DMS114 treated with DMSO at 0.1 percent for 48 hours (cell line): Measurements from ENCODE around the gene DENND5A.
A peak's percentile ranks its signal among the peaks of the same experiment; 100 is the strongest.
"Not testable (repeated sequence)": the region's sequence is repeated elsewhere in the genome, so short reads cannot be mapped to it uniquely, and the experiment has no call there.

Experiments used
- DNase-seq: peaks from one replicate; lab custom pipeline; 2025; ENCODE audit not compliant: unreplicated experiment; lab: John Stamatoyannopoulos, UW

Gene DENND5A

GRCh38 chr11:9103542-9104276, 161.4 kb downstream of the DENND5A start:
- DNase-seq, result no peak

DNA sequence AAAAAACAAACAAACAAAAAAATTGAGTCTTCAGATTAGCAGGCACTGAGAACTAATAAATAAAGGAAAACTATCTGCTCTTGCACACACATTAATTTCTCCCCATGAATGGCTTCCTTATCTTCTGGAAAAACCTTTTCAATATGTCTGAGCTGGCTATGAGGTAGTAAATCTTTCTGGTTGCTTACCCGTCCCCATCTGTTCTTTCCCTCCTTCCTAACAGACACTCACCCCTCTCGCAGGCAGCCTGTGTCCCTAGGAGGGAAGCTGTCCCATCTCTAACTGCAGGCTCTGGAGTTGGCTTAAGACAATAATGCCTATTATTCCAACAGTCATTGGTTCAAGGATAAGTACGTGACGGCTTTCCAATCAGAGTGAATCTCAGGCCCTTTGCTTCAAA, 165.5 kb downstream of the DENND5A start:
- DNase-seq, result no peak

DNA sequence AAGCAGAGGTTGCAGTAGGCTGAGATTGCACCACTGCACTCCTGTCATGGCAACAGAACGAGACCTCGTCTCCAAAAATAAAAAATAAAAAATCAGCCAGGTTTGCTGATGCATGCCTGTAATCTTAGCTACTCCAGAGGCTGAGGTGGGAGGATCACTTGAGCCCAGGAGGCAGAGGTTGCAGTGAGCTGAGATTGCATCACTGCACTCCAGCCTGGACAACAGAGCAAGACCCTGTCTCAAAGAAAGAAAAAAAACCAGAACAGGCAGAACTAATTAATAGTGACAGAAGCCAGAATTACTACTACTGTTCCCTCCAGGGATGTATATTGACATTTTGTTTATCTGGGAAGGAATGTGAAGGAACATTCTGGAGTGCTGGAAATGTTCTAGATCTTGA, 166.7 kb downstream of the DENND5A start:
- not testable (repeated sequence) for DNase-seq

DNA sequence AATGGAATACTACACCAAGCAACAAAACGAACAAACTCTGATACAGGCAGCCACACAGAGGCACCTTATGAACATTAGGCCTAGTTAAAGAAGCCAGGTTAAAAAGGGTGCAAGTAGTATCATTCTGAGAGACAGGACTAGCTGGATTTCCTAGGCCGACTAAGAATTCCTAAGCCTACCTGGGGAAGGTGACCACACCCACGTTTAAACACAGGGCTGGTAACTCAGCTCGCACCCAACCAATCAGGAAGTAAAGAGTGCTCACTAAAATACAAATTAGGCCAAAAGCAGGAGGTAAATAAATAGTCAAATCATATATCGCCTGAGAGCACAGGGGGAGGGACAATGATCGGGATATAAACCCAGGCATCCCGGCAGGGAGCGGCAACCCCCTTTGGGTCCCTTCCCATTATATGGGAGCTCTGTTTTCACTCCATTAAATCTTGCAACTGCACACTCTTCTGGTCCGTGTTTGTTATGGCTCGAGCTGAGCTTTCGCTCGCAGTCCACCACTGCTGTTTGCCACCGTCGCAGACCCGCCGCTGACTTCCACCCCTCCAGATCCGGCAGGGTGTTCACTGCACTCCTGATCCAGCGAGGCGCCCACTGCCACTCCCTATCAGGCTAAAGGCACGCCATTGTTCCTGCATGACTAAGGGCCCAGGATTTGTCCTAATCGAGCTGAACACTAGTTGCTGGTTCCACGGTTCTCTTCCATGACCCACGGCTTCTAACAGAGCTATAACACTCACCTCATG, 167.8 kb downstream of the DENND5A start:
- not testable (repeated sequence) for DNase-seq

DNA sequence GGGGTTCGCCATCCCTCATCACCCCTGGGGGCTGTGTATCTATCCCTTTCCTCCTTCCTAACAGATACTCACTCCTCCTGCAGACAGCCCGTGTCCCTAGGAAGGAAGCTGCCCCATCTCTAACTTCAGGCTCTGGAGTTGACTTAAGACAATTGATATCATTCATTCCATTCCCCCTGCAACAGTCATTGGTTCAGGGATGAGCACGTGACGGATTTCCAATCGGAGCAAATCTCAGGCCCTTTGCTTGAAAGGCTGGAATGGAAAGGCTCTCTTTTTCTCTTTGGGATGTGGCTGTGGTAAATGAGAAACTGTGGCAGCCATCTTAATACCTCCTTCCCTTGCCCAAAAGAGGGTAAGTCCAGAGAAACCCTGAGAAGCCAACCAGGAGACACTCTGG, 168.7 kb downstream of the DENND5A start:
- no peak for DNase-seq

DNA sequence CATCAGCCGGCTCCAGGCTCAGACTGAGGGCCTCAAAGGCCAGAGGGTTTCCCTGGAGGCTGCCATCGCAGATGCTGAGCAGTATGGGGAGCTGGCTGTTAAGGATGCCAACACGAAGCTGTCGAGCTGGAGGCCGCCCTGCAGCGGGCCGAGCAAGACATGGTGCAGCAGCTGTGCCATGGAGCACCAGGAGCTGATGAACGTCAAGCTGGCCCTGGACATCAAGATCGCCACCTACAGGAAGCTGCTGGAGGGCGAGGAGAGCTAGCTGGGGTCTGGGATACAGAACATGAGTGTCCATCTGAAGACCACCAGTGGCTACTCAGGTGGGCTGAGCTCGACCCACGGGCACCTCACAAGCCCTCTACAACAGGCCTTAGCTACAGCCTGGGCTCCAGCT, 169.7 kb downstream of the DENND5A start:
- DNase-seq, result no peak

- DNase-seq, result no peak
Observed at GRCh38 chr11:9094420-9094819, 170.7 kb downstream of the DENND5A start.

DNA sequence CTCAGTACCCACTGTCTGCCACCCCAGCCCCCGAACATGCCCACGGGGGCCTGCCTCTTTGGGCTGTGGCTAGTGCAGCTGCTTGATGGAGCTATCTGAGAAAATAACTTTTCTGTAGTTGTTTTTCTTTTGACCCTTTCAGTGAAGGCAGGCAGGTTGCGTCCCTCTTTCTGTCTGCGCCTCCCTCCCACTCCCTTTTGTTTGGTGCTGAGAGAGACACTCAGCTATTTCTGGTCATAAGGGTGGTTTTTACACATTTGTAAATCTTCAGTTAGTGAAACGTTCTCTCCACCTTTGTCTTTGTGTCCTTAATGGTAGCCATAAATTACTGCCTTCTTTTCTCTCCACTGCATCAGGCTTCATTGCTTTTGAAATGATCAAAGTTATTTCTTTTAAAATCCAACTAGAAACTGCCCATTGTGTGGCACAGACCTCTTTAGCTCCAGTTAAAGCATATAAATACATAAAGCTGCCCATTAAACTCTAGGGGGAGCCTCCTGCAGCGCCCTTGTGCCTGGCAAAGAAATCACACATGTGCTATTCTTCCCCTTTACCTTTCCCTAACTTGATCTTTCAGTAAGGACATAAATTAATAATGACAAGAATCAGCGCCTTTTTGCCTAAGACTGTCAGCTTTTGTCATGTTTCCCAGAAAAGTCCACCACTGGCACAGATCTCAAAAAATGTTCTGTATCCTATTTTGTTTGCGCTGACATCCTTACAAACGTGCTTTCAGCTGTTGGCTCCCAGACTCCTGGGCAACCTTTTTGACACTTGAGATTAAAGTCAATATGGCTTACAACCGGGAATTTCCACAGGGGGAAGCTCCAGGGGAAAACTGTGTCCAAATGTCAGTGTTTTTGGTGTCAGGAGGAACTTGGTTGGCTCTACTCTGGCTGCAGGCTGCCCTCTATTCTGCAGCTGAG, 172.0 kb downstream of the DENND5A start:
- peak; percentile 7 for DNase-seq

DNA sequence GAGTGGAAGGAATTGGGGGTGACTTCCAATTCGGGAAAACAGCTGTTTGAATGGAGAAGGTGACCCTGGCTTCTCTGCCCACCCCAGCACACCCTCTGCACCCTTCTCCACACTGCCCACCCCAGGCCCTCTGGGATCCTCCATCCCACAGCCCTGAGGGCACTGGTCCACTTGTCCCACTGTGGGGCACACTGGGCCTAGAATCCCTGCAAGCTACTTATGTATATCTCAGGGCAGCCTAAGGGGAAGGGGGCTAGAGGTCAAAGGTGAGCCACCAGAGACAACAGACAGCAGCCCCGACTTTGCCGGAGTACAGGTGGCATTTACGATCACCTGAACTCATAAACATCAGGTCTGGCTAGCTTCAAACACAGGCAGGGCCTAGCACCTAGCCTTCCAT, 173.1 kb downstream of the DENND5A start:
- DNase-seq, result no peak

DNA sequence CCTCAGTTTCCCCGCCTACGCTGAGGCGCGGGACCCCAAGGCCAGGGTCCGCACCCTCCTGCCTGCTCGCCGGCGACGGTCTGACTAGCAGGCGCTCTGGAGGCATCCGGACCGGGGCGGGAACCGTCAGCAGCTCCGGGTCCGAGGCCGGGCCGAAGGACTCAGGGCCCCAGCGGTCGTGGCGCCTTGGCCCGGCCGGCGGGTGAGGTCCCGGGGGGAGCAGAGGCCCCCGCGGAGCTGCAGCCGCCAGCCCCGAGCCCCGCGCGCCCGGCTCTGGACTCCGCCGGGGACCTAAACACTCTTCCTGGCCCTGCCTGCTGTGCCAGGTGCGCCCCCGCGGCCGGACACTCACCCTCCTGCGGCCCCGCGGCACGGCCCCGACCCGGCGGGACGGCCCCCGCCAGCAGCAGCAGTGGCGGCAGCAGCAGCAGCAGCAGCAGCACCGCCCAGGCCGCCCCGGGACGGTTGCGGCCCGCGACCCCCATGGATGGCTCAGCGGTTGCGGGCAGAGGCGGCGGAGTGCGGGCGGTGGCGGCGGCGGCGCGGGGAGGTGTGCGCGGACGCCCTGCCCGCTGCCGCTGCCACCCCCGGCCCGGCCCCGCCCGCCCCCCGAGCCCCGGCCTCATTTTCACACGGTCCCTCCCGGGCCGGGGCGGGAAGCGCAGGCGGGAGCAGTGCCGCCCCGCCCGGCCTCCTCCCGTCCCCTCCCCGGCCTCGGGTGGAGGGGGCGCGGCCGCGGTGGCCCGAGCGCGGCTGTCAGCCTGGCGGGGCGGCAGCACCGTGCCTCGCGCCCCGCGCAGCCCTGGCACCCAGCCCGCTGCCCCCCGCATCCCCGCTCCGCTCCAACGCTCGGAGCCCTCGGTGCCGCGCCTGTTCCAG, 173.9 kb downstream of the DENND5A start, which contains the start of gene SCUBE2:
SCUBE2 (minus strand) TSS at position 556 of the 879 bp plus-strand sequence; CDS start at position 485, 71 bp downstream.
- no peak for DNase-seq

- DNase-seq, result no peak
Observed at GRCh38 chr11:9090488-9091043, 174.6 kb downstream of the DENND5A start.

DNA sequence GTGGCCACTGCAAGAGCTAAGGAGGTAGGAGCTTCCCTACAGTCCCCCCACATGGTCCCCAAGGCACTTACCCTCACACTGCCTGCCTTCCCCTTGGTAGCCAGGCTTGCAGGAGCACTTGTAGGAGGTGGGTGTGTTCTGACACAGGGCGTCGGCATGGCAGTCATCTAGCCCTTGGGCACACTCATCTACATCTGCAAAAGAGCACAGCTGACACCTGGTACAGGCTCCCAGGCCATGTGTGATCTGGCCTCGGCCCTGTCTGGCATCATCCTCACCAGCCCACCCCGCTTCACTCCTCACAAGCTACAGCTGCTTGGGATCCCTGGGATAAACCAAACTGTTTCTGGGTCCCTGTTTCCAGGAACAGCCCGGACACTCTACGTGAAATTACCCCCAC, 175.5 kb downstream of the DENND5A start:
- DNase-seq, result no peak

DNA sequence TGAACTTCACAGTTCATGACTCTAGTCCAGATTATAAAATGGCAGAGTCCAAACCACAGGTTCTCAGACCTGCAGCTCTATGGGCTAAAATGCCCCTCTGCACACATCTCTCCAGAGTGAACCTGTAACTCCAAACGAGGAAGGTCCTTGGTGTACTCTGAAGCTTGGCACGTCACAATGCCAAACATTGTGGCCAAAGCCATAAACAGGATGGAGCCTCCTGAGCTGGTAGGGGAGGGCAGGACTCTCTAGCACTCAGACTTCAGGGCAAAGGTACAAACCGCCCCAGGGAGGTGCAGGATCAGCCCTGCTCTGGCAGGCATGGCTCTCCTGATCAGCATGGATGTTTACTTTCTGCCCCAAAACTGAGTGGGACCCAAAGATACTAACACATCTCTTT, 176.1 kb downstream of the DENND5A start:
- no peak for DNase-seq
